A549 (cell line): ENCODE results near the gene EPDR1. TPM values are rescaled to one million over a fixed set of nuclear protein-coding genes. Genes with fewer than 3 reads are reported as not detected.

Experiments
- ATAC-seq, 2 experiments: fragments of 200-7000 bp in 1 of 2; fragments of >200 bp in 1 of 2; cut with Nextera tagmentation in 1 of 2; cut with Tn5 transposase in 1 of 2; 3 replicates each; pipeline versions ENCODE4 v1.8.0 to v1.9.1; 2018 to 2020; ENCODE audit warnings: mild to moderate bottlenecking in 1 of 2, moderate library complexity in 1 of 2
- CTCF ChIA-PET: fragments of 300-600 bp; sonication (Branson Sonifier 250); formaldehyde crosslinking; extraction: SDS; loops from one replicate; lab custom pipeline; 2021; ENCODE audit warnings: antibody characterized with exemption, inconsistent platforms; lab: Yijun Ruan, JAX
- POLR2A ChIA-PET: fragments of 350-600 bp; formaldehyde crosslinking; extraction: SDS; loops from one replicate; lab custom pipeline; 2021; ENCODE audit warnings: antibody characterized with exemption, inconsistent platforms; lab: Yijun Ruan, JAX
- DNase-seq, 2 experiments: peaks; one replicate each; pipeline versions ENCODE4 v3.0.0 to v3.0.0-alpha.2; 2011 to 2016; ENCODE audit warnings: low read depth in 1 of 2, low spot score in 1 of 2
- FAIRE-seq: peaks from 2 replicates; lab custom pipeline; 2011; peaks lifted over from hg19 to GRCh38; lab: Jason Lieb, UNC
- H3K27ac ChIP-seq, 2 experiments: fragments of >200 bp; sonication (Bioruptor Twin); formaldehyde crosslinking; 3 replicates each; pipeline ENCODE4 v1.5.1; 2016 to 2017
- H3K4me1 ChIP-seq: fragments of >200 bp; sonication (Bioruptor Twin); formaldehyde crosslinking; 3 replicates; pipeline ENCODE4 v1.6.1; 2016
- H3K4me2 ChIP-seq: fragments of >200 bp; sonication (Bioruptor Twin); formaldehyde crosslinking; 3 replicates; pipeline ENCODE4 v1.6.1; 2016
- H3K4me3 ChIP-seq: fragments of >200 bp; sonication (Bioruptor Twin); formaldehyde crosslinking; 3 replicates; pipeline ENCODE4 v1.5.1; 2016
- H3K9me3 ChIP-seq: fragments of >200 bp; sonication (Bioruptor Twin); formaldehyde crosslinking; 3 replicates; pipeline ENCODE4 v1.6.1; 2016
- CBX8 ChIP-seq: fragments of 200-600 bp; sonication (generic); IDR thresholded peaks from 2 replicates; pipeline ENCODE4 v1.6.1; 2016
- CTCF ChIP-seq: fragments of >200 bp; sonication (Bioruptor Twin); formaldehyde crosslinking; IDR thresholded peaks from 3 replicates; pipeline ENCODE4 v1.5.1; 2016
- E2F6 ChIP-seq: IDR thresholded peaks from 2 replicates; pipeline ENCODE4 v1.6.1; 2012; ENCODE audit warnings: low read depth, borderline replicate concordance
- ELK1 ChIP-seq: fragments of 150-350 bp; IDR thresholded peaks from 2 replicates; pipeline ENCODE4 v1.6.1; 2014; ENCODE audit warnings: low read depth, mild to moderate bottlenecking, low read length
- EP300 ChIP-seq, 2 experiments: fragments of >200 bp; sonication (Bioruptor Twin); formaldehyde crosslinking; IDR thresholded peaks; 2 replicates in 1 of 2; 3 replicates in 1 of 2; pipeline ENCODE4 v1.6.1; 2016 to 2017
- GATA3 ChIP-seq: IDR thresholded peaks from 2 replicates; pipeline ENCODE4 v1.6.1; 2012; ENCODE audit warnings: borderline replicate concordance
- HOXB13 ChIP-seq: fragments of 250-450 bp; sonication (Bioruptor Pico); IDR thresholded peaks from 2 replicates; pipeline ENCODE4 v1.5.0; 2020; ENCODE audit warnings: low read depth, mild to moderate bottlenecking, moderate library complexity
- HOXB5 ChIP-seq: fragments of 250-450 bp; sonication (Bioruptor Pico); IDR thresholded peaks from 2 replicates; pipeline ENCODE4 v1.5.0; 2020; ENCODE audit warnings: mild to moderate bottlenecking, moderate library complexity
- JUN ChIP-seq, 2 experiments: fragments of >200 bp; sonication (Bioruptor Twin); formaldehyde crosslinking; IDR thresholded peaks; 2 replicates in 1 of 2; 3 replicates in 1 of 2; pipeline ENCODE4 v1.6.1; 2016 to 2017
- KDM1A ChIP-seq: fragments of 200-600 bp; sonication (generic); IDR thresholded peaks from 2 replicates; pipeline ENCODE4 v1.6.1; 2016; ENCODE audit warnings: low read depth, mild to moderate bottlenecking
- KDM5A ChIP-seq: fragments of 200-600 bp; sonication (generic); IDR thresholded peaks from 2 replicates; pipeline ENCODE4 v1.6.1; 2016; ENCODE audit warnings: antibody characterized with exemption, mild to moderate bottlenecking
- MAX ChIP-seq: IDR thresholded peaks from 2 replicates; pipeline ENCODE4 v1.6.1; 2012
- MAZ ChIP-seq: fragments of 150-350 bp; IDR thresholded peaks from 2 replicates; pipeline ENCODE4 v1.6.1; 2014; ENCODE audit warnings: antibody characterized with exemption, low read depth, low read length, borderline replicate concordance
- NFE2L2 ChIP-seq: fragments of 150-350 bp; conservative IDR thresholded peaks from 2 replicates; pipeline ENCODE4 v1.6.1; 2014; ENCODE audit warnings: low read length
- NPAS2 ChIP-seq: fragments of 250-450 bp; sonication (Bioruptor Pico); IDR thresholded peaks from 2 replicates; pipeline ENCODE4 v1.8.0; 2022; ENCODE audit warnings: mild to moderate bottlenecking, moderate library complexity, borderline replicate concordance
- RNF2 ChIP-seq: fragments of 200-600 bp; sonication (generic); IDR thresholded peaks from 2 replicates; pipeline ENCODE4 v1.6.1; 2016; ENCODE audit warnings: low read depth, mild to moderate bottlenecking, antibody characterized with exemption, moderate library complexity, borderline replicate concordance
- SMC3 ChIP-seq: fragments of >200 bp; sonication (Bioruptor Twin); formaldehyde crosslinking; IDR thresholded peaks from 3 replicates; pipeline ENCODE4 v1.6.1; 2018; ENCODE audit warnings: inconsistent platforms
- TFCP2L1 ChIP-seq: fragments of 250-450 bp; sonication (Bioruptor Pico); IDR thresholded peaks from 2 replicates; pipeline ENCODE4 v1.5.0; 2021; ENCODE audit warnings: mild to moderate bottlenecking
- TP53 ChIP-seq: fragments of 250-450 bp; sonication (Bioruptor Pico); IDR thresholded peaks from 2 replicates; pipeline ENCODE4 v1.5.0; 2021; ENCODE audit warnings: mild to moderate bottlenecking, moderate library complexity
- ZC3H11A ChIP-seq: fragments of 450-650 bp; IDR thresholded peaks from 2 replicates; pipeline ENCODE4 v1.6.1; 2014; ENCODE audit warnings: antibody characterized with exemption, mild to moderate bottlenecking
- ZNF302 ChIP-seq: fragments of 250-450 bp; sonication (Bioruptor Pico); IDR thresholded peaks from 2 replicates; pipeline ENCODE4 v1.9.0; 2021; ENCODE audit warnings: inconsistent platforms, mild to moderate bottlenecking, moderate library complexity
- WGBS: methylation state at CpG from one replicate; pipeline ENCODE4 v1.1.6; 2017; ENCODE audit errors: missing lambda C conversion rate; 5-methylcytosine and 5-hydroxymethylcytosine counted together
- polyA plus RNA-seq, 4 experiments: library from polyadenylated mRNA; depleted of rRNA in 3 of 4; stranded (reverse); fragments of >200 nt; fragmentation: RNase III in 1 of 4; extraction: RNeasy Plus Mini Kit Qiagen cat#74134 plus additional on column Dnase treatment in 1 of 4; gene quantifications; 2 replicates in 3 of 4; 3 replicates in 1 of 4; pipeline ENCODE4 v1.2.3, GENCODE V29; 2011 to 2017
- TF ChIP-seq, protein P1 (sequence below): fragments of 250-450 bp; sonication (Bioruptor Pico); IDR thresholded peaks from 2 replicates; pipeline ENCODE4 v1.5.0; 2021; ENCODE audit warnings: mild to moderate bottlenecking, moderate library complexity, borderline replicate concordance
- TF ChIP-seq, protein P2 (sequence below): fragments of >200 bp; sonication (Bioruptor Twin); formaldehyde crosslinking; IDR thresholded peaks from 3 replicates; pipeline ENCODE4 v1.6.1; 2016

Gene EPDR1
- polyA plus RNA-seq, 2 of the 4 experiments (the other 2 are of a cell fraction) = 101 to 112 TPM

GRCh38 chr7:37899712-37900247 lies 20.7 kb upstream of the EPDR1 start:
- TF ChIP-seq ZNF302 (CRISPR knock-in tag) (no peak), KDM1A (no peak), MAX (peak; percentile 70), GATA3 (peak; percentile 40; the same call in 1 of the 2 replicates), CTCF (no peak), RNF2 (no peak), E2F6 (0 out of 2 replicates have a peak, but pooled peaks have one; percentile 59)
- TF ChIP-seq, all 56 proteins: peak for 3
- CTCF ChIA-PET = interaction anchor here (0.6 to 11.8 kb wide), 8 partner anchors 10 to 1598 kb away, joined by 3 to 159 read pairs (median 6); partner anchors contain the start of genes EPDR1 and SFRP4
- WGBS = 7% methylated on average over 3 of the region's 3 CpGs

GRCh38 chr7:37901236-37901827 lies 19.1 kb upstream of the EPDR1 start:
- ATAC-seq = peak; percentile 78 to 81
- DNase-seq = peak; percentile 51 to 83
- 3% methylated on average over 6 of the region's 6 CpGs for WGBS
- FAIRE-seq = peak; percentile 84
- Histone ChIP-seq H3K4me1 (peaks cover 49% of the 10 kb centered on the region), H3K4me3 (peak overlapping the region; percentile 35), H3K27ac (peak overlapping the region; percentile 87 to 96), H3K9me3 (no peaks in the 10 kb centered on the region), H3K4me2 (peak overlapping the region; percentile 89)
- ChIA-PET POLR2A (interaction anchor here (1.6 to 2.0 kb wide), 2 partner anchors 19 to 276 kb away, joined by 8 to 11 read pairs; partner anchors contain the start of genes EPDR1 and STARD3NL), CTCF (interaction anchor here (0.6 to 11.8 kb wide), 35 partner anchors 8 to 476 kb away, joined by 3 to 159 read pairs (median 4); partner anchors contain the start of genes EPDR1 and SFRP4)
- TF ChIP-seq ZNF302 (CRISPR knock-in tag) (no peak), ZC3H11A (no peak), KDM5A (peak; percentile 35; the same call in 1 of the 2 replicates), CTCF (peak; percentile 88), NPAS2 (CRISPR knock-in tag) (no peak), MAZ (no peak), MAX (peak; percentile 13; the same call in 1 of the 2 replicates), EP300 (IDR thresholded peaks at IDR 0.05) (no peak), CBX8 (no peak), NFE2L2 (no peak), JUN (IDR thresholded peaks at IDR 0.05) (peak in 1 of 2 experiments; percentile 21; a peak in 1 of 5 replicates), RNF2 (no peak), KDM1A (no peak), HOXB5 (CRISPR knock-in tag) (no peak), SMC3 (peak; percentile 87), TFCP2L1 (CRISPR knock-in tag) (no peak), ELK1 (no peak), TP53 (CRISPR knock-in tag) (no peak), HOXB13 (no peak)
- TF ChIP-seq, protein P1, sequence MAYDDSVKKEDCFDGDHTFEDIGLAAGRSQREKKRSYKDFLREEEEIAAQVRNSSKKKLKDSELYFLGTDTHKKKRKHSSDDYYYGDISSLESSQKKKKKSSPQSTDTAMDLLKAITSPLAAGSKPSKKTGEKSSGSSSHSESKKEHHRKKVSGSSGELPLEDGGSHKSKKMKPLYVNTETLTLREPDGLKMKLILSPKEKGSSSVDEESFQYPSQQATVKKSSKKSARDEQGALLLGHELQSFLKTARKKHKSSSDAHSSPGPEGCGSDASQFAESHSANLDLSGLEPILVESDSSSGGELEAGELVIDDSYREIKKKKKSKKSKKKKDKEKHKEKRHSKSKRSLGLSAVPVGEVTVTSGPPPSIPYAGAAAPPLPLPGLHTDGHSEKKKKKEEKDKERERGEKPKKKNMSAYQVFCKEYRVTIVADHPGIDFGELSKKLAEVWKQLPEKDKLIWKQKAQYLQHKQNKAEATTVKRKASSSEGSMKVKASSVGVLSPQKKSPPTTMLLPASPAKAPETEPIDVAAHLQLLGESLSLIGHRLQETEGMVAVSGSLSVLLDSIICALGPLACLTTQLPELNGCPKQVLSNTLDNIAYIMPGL (CRISPR knock-in tag) = no peak
- TF ChIP-seq, protein P2, sequence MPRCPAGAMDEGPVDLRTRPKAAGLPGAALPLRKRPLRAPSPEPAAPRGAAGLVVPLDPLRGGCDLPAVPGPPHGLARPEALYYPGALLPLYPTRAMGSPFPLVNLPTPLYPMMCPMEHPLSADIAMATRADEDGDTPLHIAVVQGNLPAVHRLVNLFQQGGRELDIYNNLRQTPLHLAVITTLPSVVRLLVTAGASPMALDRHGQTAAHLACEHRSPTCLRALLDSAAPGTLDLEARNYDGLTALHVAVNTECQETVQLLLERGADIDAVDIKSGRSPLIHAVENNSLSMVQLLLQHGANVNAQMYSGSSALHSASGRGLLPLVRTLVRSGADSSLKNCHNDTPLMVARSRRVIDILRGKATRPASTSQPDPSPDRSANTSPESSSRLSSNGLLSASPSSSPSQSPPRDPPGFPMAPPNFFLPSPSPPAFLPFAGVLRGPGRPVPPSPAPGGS = no peak

More at GRCh38 chr7:37899712-37900247, 20.7 kb upstream of the EPDR1 start:
- peak in 1 of 2 experiments; percentile 63 for DNase-seq
- POLR2A ChIA-PET = no interaction called here
- Histone ChIP-seq H3K9me3 (no peaks in the 10 kb centered on the region), H3K4me2 (peak overlapping the region; percentile 89), H3K4me3 (no peak overlapping the region), H3K27ac (peak overlapping the region; percentile 87 to 96), H3K4me1 (peaks cover 47% of the 10 kb centered on the region)
- peak; percentile 88 for FAIRE-seq
- ATAC-seq = peak in 1 of 2 experiments; percentile 51; a peak in 3 of 6 replicates
